ENCODE measurements around the gene SKI.

SKI gene

GRCh38 chr1:2268285-2269056 lies 40.4 kb downstream of the SKI start:
- Histone ChIP-seq H3K4me3 (ENCODE audit: low read depth in 1 of 2, low read length in 1 of 2) (no peak overlapping the region), H3K4me1 (ENCODE audit: control insufficient read depth in 1 of 2, insufficient read depth in 1 of 2, low read depth in 1 of 2, low read length in 1 of 2) (peaks cover 0 to 6% of the 10 kb centered on the region in 2 experiments), H3K27ac (no peak overlapping the region), H3K36me3 (no peaks in the 10 kb centered on the region), H3K27me3 (no peaks in the 10 kb centered on the region), H3K9me3 (no peaks in the 10 kb centered on the region)
- no peak for TF ChIP-seq CTCF (IDR thresholded peaks at IDR 0.05)

- TF ChIP-seq CTCF (IDR thresholded peaks at IDR 0.05): no peak
- Histone ChIP-seq H3K36me3 (no peaks in the 10 kb centered on the region), H3K27me3 (no peaks in the 10 kb centered on the region), H3K27ac (no peak overlapping the region), H3K4me1 (ENCODE audit: control insufficient read depth in 1 of 2, insufficient read depth in 1 of 2, low read depth in 1 of 2, low read length in 1 of 2) (peaks cover 0 to 6% of the 10 kb centered on the region in 2 experiments), H3K9me3 (no peaks in the 10 kb centered on the region), H3K4me3 (ENCODE audit: low read depth in 1 of 2, low read length in 1 of 2) (no peak overlapping the region)
Measured at GRCh38 chr1:2269193-2269921, 41.2 kb downstream of the SKI start.

GRCh38 chr1:2269922-2270259 lies 41.8 kb downstream of the SKI start:
- Histone ChIP-seq H3K9me3 (no peaks in the 10 kb centered on the region), H3K36me3 (no peaks in the 10 kb centered on the region), H3K4me1 (ENCODE audit: control insufficient read depth in 1 of 2, insufficient read depth in 1 of 2, low read depth in 1 of 2, low read length in 1 of 2) (peaks cover 0 to 6% of the 10 kb centered on the region in 2 experiments), H3K4me3 (ENCODE audit: low read depth in 1 of 2, low read length in 1 of 2) (no peak overlapping the region), H3K27ac (no peak overlapping the region), H3K27me3 (no peaks in the 10 kb centered on the region)
- no peak for TF ChIP-seq CTCF (IDR thresholded peaks at IDR 0.05)

- no peak overlapping the region for H3K4me3 ChIP-seq (ENCODE audit: low read depth in 1 of 2, low read length in 1 of 2)
Measured at GRCh38 chr1:2270260-2271100, 42.4 kb downstream of the SKI start.

More at GRCh38 chr1:2270260-2271100, 42.4 kb downstream of the SKI start:
- no peak for TF ChIP-seq CTCF (IDR thresholded peaks at IDR 0.05)
- H3K9me3 ChIP-seq: no peaks in the 10 kb centered on the region
- no peaks in the 10 kb centered on the region for H3K27me3 ChIP-seq
- H3K4me1 ChIP-seq (ENCODE audit: control insufficient read depth in 1 of 2, insufficient read depth in 1 of 2, low read depth in 1 of 2, low read length in 1 of 2): peaks cover 0 to 6% of the 10 kb centered on the region in 2 experiments
- H3K27ac ChIP-seq: no peak overlapping the region
- H3K36me3 ChIP-seq: no peaks in the 10 kb centered on the region

Measured in neutrophil (primary cell).